Kasumi-1 (cell line): ENCODE data around the gene CADM1.

Experiments
- DNase-seq, 2 experiments: peaks; one replicate each; lab custom pipeline; 2025; lab: John Stamatoyannopoulos, UW

The CADM1 gene

GRCh38 chr11:115147243-115147807 lies 356.9 kb downstream of the CADM1 start:
- DNase-seq = no peak

- no peak for DNase-seq
Observed at GRCh38 chr11:115146425-115146824, 357.8 kb downstream of the CADM1 start.

GRCh38 chr11:115145324-115145723 lies 358.9 kb downstream of the CADM1 start:
- DNase-seq = no peak

- DNase-seq = no peak
Observed at GRCh38 chr11:115144914-115145313, 359.3 kb downstream of the CADM1 start.

GRCh38 chr11:115144014-115144413 lies 360.2 kb downstream of the CADM1 start:
- DNase-seq = no peak

- no peak for DNase-seq
Observed at GRCh38 chr11:115141231-115142114, 362.7 kb downstream of the CADM1 start.

GRCh38 chr11:115135936-115136335 lies 368.3 kb downstream of the CADM1 start:
- DNase-seq = no peak

GRCh38 chr11:115134926-115135325 lies 369.3 kb downstream of the CADM1 start:
- DNase-seq = no peak

- no peak for DNase-seq
Observed at GRCh38 chr11:115133475-115134209, 370.6 kb downstream of the CADM1 start.

- DNase-seq = no peak
Observed at GRCh38 chr11:115132436-115133228, 371.6 kb downstream of the CADM1 start.

GRCh38 chr11:115129473-115130289 lies 374.5 kb downstream of the CADM1 start:
- no peak for DNase-seq

GRCh38 chr11:115128226-115128625 lies 376.0 kb downstream of the CADM1 start:
- DNase-seq = no peak

GRCh38 chr11:115127790-115128189 lies 376.4 kb downstream of the CADM1 start:
- DNase-seq = no peak

- DNase-seq = no peak
Observed at GRCh38 chr11:115126515-115127208, 377.6 kb downstream of the CADM1 start.

GRCh38 chr11:115126092-115126491 lies 378.1 kb downstream of the CADM1 start:
- DNase-seq = no peak

- DNase-seq = no peak
Observed at GRCh38 chr11:115124786-115125185, 379.4 kb downstream of the CADM1 start.

- no peak for DNase-seq
Observed at GRCh38 chr11:115123641-115124040, 380.6 kb downstream of the CADM1 start.

GRCh38 chr11:115122274-115122673 lies 381.9 kb downstream of the CADM1 start:
- no peak for DNase-seq
